Left lung (tissue), 10 donors: Measurements from ENCODE around the gene CXorf49B. TPM values are rescaled to one million over a fixed set of nuclear protein-coding genes. Genes with fewer than 3 reads are reported as not detected.
"Not testable (repeated sequence)": the region's sequence is repeated elsewhere in the genome, so short reads cannot be mapped to it uniquely, and the experiment has no call there.

ENCODE experiments used
- ATAC-seq: fragments of 200-7000 bp; cut with Tn5 transposase; one replicate; pipeline ENCODE4 v1.9.1; 2020; ENCODE audit warnings: moderate library complexity
- DNase-seq, 4 donors: peaks; one replicate each; pipeline ENCODE4 v3.0.0-alpha.2; 2013 to 2020
- H3K27ac ChIP-seq, 2 donors: fragments of 200-600 bp; sonication (generic) in 1 of 2; one replicate each; pipeline versions ENCODE4 v1.5.0 to v1.8.0; 2020 to 2021
- H3K27me3 ChIP-seq, 2 donors: fragments of 200-600 bp; sonication (generic) in 1 of 2; one replicate each; pipeline versions ENCODE4 v1.5.0 to v1.8.0; 2020 to 2021
- H3K36me3 ChIP-seq, 2 donors: fragments of 200-600 bp; sonication (generic) in 1 of 2; one replicate each; pipeline versions ENCODE4 v1.5.0 to v1.8.0; 2020 to 2021
- H3K4me1 ChIP-seq, 2 donors: fragments of 200-600 bp; one replicate each; pipeline ENCODE4 v1.8.0; 2021
- H3K4me3 ChIP-seq, 2 donors: fragments of 200-600 bp; sonication (generic) in 1 of 2; one replicate each; pipeline versions ENCODE4 v1.5.0 to v1.8.0; 2020 to 2021; ENCODE audit warnings: mild to moderate bottlenecking in 1 of 2
- H3K9me3 ChIP-seq, 2 donors: fragments of 200-600 bp; sonication (generic) in 1 of 2; one replicate each; pipeline versions ENCODE4 v1.5.0 to v1.8.0; 2020 to 2021
- intact Hi-C, 2 donors: fragments of 100-400 bp; cut with DNase I; formaldehyde crosslinking; loops; one replicate each; pipeline versions ENCODE4 v1.11.2 to v1.14.2; 2022
- polyA plus RNA-seq, 6 donors: library from polyadenylated mRNA; unstranded; fragments of 120-200 nt; gene quantifications; one replicate each; pipeline ENCODE4 v1.2.1, GENCODE V29; 2013; ENCODE audit not compliant: insufficient read length in 6 of 6
- total RNA-seq, 2 donors: library from RNA; stranded (reverse); fragmentation: NEBNext Ultra II Directional; extraction: Animal tissue kit (Norgen Biotek cat#: 25700); gene quantifications; one replicate each; pipeline ENCODE4 v1.2.1, GENCODE V29; 2021
- TF ChIP-seq, protein P1 (sequence below), 2 donors: fragments of 200-600 bp; sonication (generic) in 1 of 2; IDR thresholded peaks; one replicate each; pipeline versions ENCODE4 v1.5.0 to v1.8.0; 2021; ENCODE audit warnings: antibody characterized with exemption in 2 of 2
- donor health status: DM: no; HTN: yes; CAD: no.
- donor health status: DM: no; HTN: no; CAD: no.

Gene CXorf49B
- total and polyA plus RNA-seq, 8 donors = 0.43 TPM; not detected in 7

DNA sequence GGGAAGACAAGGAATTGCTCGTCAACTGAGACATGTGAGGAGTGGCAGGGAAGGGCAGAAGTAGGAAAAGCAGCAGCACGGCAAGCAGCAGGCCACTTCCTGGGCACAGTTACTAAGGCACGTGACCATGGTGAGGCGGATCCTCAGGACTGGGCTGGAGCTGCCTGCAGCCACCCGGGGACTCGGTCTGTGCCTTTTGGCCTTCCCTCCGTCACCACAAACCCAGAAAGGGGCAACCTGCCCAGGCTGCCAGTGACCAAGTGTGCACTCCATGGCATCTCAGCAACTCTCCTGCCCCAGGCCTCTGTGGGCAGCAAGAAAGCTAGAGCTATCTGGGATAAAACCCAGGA lies 19.8 kb downstream of the CXorf49B start:
- intact Hi-C loops, H3K27me3 ChIP-seq, H3K4me3 ChIP-seq, H3K36me3 ChIP-seq, H3K27ac ChIP-seq, H3K9me3 ChIP-seq, DNase-seq, H3K4me1 ChIP-seq: not testable (repeated sequence)
- ATAC-seq = peak; percentile 65

DNA sequence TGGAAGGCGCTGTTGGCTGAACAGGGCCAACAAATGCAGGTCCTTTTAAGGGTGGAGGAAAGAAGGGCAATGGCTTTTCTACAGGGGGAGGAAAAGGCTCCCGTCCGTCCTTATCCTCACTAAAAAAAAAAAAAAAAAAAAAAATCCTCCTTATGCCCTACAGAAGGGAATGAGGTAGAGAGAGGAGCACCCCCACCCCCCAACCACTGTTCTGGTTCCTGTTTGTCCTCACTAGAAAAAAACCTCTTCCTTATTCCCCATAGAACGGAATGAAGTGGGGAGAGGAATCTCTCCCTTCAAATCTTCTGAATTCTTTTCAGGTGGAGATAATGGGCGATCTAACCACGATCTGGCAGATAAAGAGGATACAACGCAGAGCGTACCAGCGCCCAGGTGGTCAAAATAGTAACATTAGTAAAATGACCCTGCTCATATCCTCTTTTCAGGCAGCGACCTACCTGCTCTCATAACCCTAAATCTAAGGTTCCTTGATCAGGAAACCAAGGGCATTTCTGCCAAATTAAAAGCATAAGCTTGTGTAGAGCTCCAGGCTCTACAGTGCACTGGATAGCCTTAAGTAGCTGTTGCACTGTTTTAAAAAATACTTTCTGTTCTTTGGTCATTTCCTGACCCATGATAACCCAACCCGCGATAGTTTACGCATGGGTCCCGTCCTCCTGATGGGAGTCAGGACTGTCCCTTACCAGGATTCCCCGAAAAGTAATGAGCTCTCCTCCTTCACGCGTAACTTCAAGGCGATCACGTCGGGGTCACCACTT lies 20.6 kb downstream of the CXorf49B start:
- H3K27ac ChIP-seq, H3K4me1 ChIP-seq, H3K36me3 ChIP-seq, H3K4me3 ChIP-seq, DNase-seq, H3K9me3 ChIP-seq, H3K27me3 ChIP-seq, intact Hi-C loops: not testable (repeated sequence)
- ATAC-seq = peak; percentile 62

DNA sequence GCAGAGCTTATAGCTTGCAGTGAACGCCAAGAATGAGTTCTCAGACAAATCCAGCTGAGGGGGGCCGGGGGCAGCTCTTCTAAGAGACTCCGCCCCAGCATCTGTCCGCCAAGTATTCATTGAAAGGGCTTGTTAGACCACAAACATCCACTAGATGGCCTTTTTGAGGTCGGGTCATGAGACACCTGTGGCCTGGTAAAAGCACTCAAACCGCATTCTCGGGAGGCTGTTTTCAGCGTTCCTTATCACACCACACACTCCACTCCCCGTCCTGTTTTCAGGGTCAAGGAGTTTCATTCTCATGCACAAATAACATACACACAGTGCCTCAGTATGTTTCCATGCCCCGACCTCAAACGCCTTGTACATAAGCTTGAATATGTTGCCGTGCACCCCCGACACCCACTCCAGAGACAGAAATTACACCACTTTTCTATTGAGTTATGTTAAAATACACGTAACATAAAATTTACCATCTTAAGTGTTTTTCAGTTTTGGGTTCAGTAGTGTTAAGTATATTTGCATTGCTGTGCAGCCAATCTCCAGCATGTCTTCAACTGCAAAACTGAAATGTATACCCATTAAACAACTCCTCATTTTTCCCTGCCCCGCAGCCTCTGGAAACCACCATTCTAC lies 21.3 kb downstream of the CXorf49B start:
- H3K27ac ChIP-seq, H3K36me3 ChIP-seq, H3K4me3 ChIP-seq, intact Hi-C loops, H3K9me3 ChIP-seq, DNase-seq, H3K4me1 ChIP-seq, H3K27me3 ChIP-seq: not testable (repeated sequence)
- peak; percentile 70 for ATAC-seq

DNA sequence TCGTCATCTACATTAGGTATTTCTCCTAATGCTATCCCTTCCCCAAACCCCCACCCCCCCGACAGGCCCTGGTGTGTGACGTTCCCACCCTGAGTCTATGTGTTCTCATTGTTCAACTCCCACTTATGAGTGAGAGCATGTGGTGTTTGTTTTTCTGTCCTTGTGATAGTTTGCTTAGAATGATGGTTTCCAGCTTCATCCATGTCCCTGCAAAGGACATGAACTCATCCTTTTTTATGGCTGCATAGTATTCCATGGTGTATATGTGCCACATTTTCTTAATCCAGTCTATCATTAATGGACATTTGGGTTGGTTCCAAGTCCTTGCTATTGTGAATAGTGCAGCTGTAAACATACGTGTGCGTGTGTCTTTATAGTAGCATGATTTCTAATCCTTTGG lies 43.3 kb downstream of the CXorf49B start:
- H3K27ac ChIP-seq, intact Hi-C loops, H3K36me3 ChIP-seq, DNase-seq, H3K4me3 ChIP-seq, H3K4me1 ChIP-seq, H3K27me3 ChIP-seq, H3K9me3 ChIP-seq, ATAC-seq: not testable (repeated sequence)

DNA sequence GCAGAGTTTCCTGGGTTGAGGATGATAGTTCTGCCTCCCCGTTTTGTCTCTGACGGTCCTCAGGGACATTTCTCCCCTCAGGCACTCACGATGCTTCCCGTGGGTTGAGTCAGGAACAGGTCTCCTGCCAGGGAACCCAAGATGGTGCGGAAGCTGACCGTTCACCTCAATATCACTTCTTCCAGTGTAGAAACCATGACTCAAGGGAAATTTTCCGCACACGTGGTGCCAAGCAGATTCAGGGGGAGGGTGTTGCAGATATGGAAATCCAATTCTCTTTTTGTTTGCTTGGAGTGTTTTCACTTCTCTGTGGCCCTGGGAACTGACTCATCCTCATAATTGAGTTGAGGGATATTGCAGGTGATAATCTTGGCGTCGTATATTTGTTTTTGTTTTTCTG lies 46.7 kb downstream of the CXorf49B start:
- TF ChIP-seq, protein P1, sequence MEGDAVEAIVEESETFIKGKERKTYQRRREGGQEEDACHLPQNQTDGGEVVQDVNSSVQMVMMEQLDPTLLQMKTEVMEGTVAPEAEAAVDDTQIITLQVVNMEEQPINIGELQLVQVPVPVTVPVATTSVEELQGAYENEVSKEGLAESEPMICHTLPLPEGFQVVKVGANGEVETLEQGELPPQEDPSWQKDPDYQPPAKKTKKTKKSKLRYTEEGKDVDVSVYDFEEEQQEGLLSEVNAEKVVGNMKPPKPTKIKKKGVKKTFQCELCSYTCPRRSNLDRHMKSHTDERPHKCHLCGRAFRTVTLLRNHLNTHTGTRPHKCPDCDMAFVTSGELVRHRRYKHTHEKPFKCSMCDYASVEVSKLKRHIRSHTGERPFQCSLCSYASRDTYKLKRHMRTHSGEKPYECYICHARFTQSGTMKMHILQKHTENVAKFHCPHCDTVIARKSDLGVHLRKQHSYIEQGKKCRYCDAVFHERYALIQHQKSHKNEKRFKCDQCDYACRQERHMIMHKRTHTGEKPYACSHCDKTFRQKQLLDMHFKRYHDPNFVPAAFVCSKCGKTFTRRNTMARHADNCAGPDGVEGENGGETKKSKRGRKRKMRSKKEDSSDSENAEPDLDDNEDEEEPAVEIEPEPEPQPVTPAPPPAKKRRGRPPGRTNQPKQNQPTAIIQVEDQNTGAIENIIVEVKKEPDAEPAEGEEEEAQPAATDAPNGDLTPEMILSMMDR (IDR thresholded peaks at IDR 0.05) = no peak
- Histone ChIP-seq H3K27ac (no peak overlapping the region), H3K4me3 (no peak overlapping the region), H3K9me3 (no peaks in the 10 kb centered on the region), H3K4me1 (no peaks in the 10 kb centered on the region), H3K27me3 (no peaks in the 10 kb centered on the region), H3K36me3 (no peaks in the 10 kb centered on the region)
- ATAC-seq (no peak), DNase-seq (no peak)
- intact Hi-C loops = no loop called here

DNA sequence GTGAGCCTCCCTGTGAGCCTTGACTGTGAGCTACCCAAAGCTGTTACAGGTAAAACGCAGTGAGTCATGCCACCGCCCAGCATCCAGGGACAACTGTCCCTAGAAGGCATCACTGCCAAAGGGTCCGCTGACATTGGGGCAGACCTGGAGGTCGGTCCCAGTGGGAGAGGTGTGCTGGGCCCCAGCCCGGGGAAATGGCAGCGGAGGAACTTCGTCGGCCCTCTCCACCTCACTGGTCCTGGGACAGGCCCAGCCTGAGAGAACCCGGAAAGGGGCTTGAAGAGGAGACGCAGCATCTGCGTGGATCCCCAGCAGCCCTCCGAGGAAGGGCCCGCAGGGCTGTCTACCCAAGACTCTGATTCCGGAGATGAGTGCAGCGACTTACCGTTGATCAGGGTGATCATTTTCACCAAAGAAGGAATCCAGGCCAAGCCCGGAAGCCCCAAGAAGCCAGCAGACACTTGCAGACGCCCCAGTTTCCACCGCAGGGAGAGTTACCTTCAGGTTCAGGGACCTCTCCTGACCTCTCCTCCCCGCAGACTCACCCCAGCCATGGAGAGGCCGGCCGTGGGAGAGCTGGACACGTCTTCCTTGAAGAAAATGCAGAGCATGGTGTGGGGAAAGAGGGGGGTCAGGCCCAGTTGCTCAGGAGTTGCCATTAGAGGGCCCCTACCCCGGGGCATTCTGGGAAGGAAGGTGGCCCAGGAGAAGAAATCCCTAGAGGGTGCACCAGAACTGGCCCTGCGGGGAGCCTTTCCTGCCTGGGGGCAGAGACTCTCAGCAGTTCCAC lies 51.2 kb downstream of the CXorf49B start:
- intact Hi-C loops = no loop called here
- ATAC-seq (no peak), DNase-seq (no peak)

More for the DNA sequence above, 51.2 kb downstream of the CXorf49B start:
- H3K4me3 ChIP-seq = no peak overlapping the region
- H3K27me3 ChIP-seq = no peaks in the 10 kb centered on the region
- H3K27ac ChIP-seq = no peak overlapping the region
- TF ChIP-seq, protein P1 (IDR thresholded peaks at IDR 0.05) = no peak
- no peaks in the 10 kb centered on the region for H3K36me3 ChIP-seq
- H3K4me1 ChIP-seq = no peaks in the 10 kb centered on the region
- H3K9me3 ChIP-seq = no peaks in the 10 kb centered on the region
